HG03520 (cell line): ENCODE results near the gene TOP1.
A peak's percentile ranks its signal among the peaks of the same experiment; 100 is the strongest.

ENCODE experiments used
- ATAC-seq: cut with Tn5 transposase; IDR thresholded peaks from one replicate; pipeline ENCODE4 v1.9.1; 2021; ENCODE audit warnings: mild to moderate bottlenecking, moderate library complexity; ENCODE audit not compliant: unreplicated experiment

TOP1 gene

GRCh38 chr20:41165001-41165882 is 136.6 kb downstream of the TOP1 start:
- ATAC-seq: no peak

GRCh38 chr20:41166201-41167117 is 137.8 kb downstream of the TOP1 start:
- no peak for ATAC-seq

GRCh38 chr20:41167118-41167470 is 138.5 kb downstream of the TOP1 start:
- ATAC-seq: no peak

GRCh38 chr20:41167481-41168253 is 139.0 kb downstream of the TOP1 start:
- no peak for ATAC-seq

GRCh38 chr20:41168281-41169161 is 139.9 kb downstream of the TOP1 start:
- no peak for ATAC-seq

- ATAC-seq: no peak
Measured at GRCh38 chr20:41169162-41169690, 140.6 kb downstream of the TOP1 start.

GRCh38 chr20:41169791-41170351 is 141.2 kb downstream of the TOP1 start:
- no peak for ATAC-seq

- no peak for ATAC-seq
Measured at GRCh38 chr20:41170386-41171105, 141.9 kb downstream of the TOP1 start.

GRCh38 chr20:41171736-41172295 is 143.2 kb downstream of the TOP1 start:
- ATAC-seq: no peak

- no peak for ATAC-seq
Measured at GRCh38 chr20:41172296-41173140, 143.9 kb downstream of the TOP1 start.

GRCh38 chr20:41173161-41173721 is 144.6 kb downstream of the TOP1 start:
- ATAC-seq: peak; percentile 44

- ATAC-seq: no peak
Measured at GRCh38 chr20:41173791-41174341, 145.2 kb downstream of the TOP1 start.
